IPS-15b (cell line): ENCODE data around the gene MMP19.
"Not testable (repeated sequence)": the region's sequence is repeated elsewhere in the genome, so short reads cannot be mapped to it uniquely, and the experiment has no call there.

ENCODE experiments used
- H3K27me3 ChIP-seq: one replicate; pipeline ENCODE4 v1.6.1; 2013; ENCODE audit warnings: low read length; ENCODE audit not compliant: control insufficient read depth, insufficient read depth
- H3K36me3 ChIP-seq: one replicate; pipeline ENCODE4 v1.6.1; 2013; ENCODE audit warnings: low read length; ENCODE audit not compliant: control insufficient read depth, insufficient read depth
- H3K4me1 ChIP-seq: one replicate; pipeline ENCODE4 v1.6.1; 2013; ENCODE audit warnings: mild to moderate bottlenecking, low read length; ENCODE audit not compliant: control insufficient read depth, insufficient read depth
- H3K4me3 ChIP-seq: one replicate; pipeline ENCODE4 v1.5.1; 2013; ENCODE audit warnings: low read depth, low read length
- H3K9ac ChIP-seq: one replicate; pipeline ENCODE4 v1.6.1; 2013; ENCODE audit warnings: low read depth, mild to moderate bottlenecking, low read length
- H3K9me3 ChIP-seq: one replicate; pipeline ENCODE4 v1.6.1; 2013; ENCODE audit warnings: mild to moderate bottlenecking, low read length; ENCODE audit not compliant: control insufficient read depth, insufficient read depth

The MMP19 gene

GRCh38 chr12:55840581-55841351 is 2.0 kb downstream of the MMP19 start:
- Histone ChIP-seq H3K27me3 (no peaks in the 10 kb centered on the region), H3K4me1 (peaks cover 5% of the 10 kb centered on the region), H3K4me3 (no peak overlapping the region), H3K9me3 (no peaks in the 10 kb centered on the region), H3K9ac (no peak overlapping the region), H3K36me3 (no peaks in the 10 kb centered on the region)

GRCh38 chr12:55839345-55840140 is 3.2 kb downstream of the MMP19 start:
- Histone ChIP-seq H3K4me3 (no peak overlapping the region), H3K9ac (no peak overlapping the region), H3K9me3 (no peaks in the 10 kb centered on the region), H3K36me3 (no peaks in the 10 kb centered on the region), H3K27me3 (no peaks in the 10 kb centered on the region), H3K4me1 (peaks cover 5% of the 10 kb centered on the region)

GRCh38 chr12:55838361-55838760 is 4.4 kb downstream of the MMP19 start:
- Histone ChIP-seq H3K9me3 (no peaks in the 10 kb centered on the region), H3K27me3 (no peaks in the 10 kb centered on the region), H3K4me3 (no peak overlapping the region), H3K4me1 (peaks cover 5% of the 10 kb centered on the region), H3K36me3 (no peaks in the 10 kb centered on the region), H3K9ac (no peak overlapping the region)

GRCh38 chr12:55834400-55834799 is 8.3 kb downstream of the MMP19 start:
- not testable (repeated sequence) for H3K36me3 ChIP-seq, H3K4me3 ChIP-seq

GRCh38 chr12:55833056-55833455 is 9.7 kb downstream of the MMP19 start:
- H3K9me3 ChIP-seq: no peaks in the 10 kb centered on the region
- H3K9ac ChIP-seq: no peak overlapping the region
- H3K36me3 ChIP-seq: no peaks in the 10 kb centered on the region
- H3K4me1 ChIP-seq: peaks cover 6% of the 10 kb centered on the region
- H3K4me3 ChIP-seq: no peak overlapping the region
- no peaks in the 10 kb centered on the region for H3K27me3 ChIP-seq

More at GRCh38 chr12:55834400-55834799, 8.3 kb downstream of the MMP19 start:
- H3K4me1 ChIP-seq, H3K9me3 ChIP-seq, H3K9ac ChIP-seq, H3K27me3 ChIP-seq: not testable (repeated sequence)

GRCh38 chr12:55831447-55831815 is 11.3 kb downstream of the MMP19 start:
- no peaks in the 10 kb centered on the region for H3K36me3 ChIP-seq
- H3K4me3 ChIP-seq: peak overlapping the region; percentile 99
- no peaks in the 10 kb centered on the region for H3K27me3 ChIP-seq
- peak overlapping the region; percentile 94 for H3K9ac ChIP-seq
- no peaks in the 10 kb centered on the region for H3K9me3 ChIP-seq
- peaks cover 12% of the 10 kb centered on the region for H3K4me1 ChIP-seq

GRCh38 chr12:55830601-55831446 is 11.9 kb downstream of the MMP19 start:
- no peaks in the 10 kb centered on the region for H3K27me3 ChIP-seq
- peaks cover 12% of the 10 kb centered on the region for H3K4me1 ChIP-seq
- H3K9ac ChIP-seq: peak overlapping the region; percentile 94
- no peaks in the 10 kb centered on the region for H3K9me3 ChIP-seq
- peak overlapping the region; percentile 99 for H3K4me3 ChIP-seq
- H3K36me3 ChIP-seq: no peaks in the 10 kb centered on the region

- Histone ChIP-seq H3K4me1 (peaks cover 12% of the 10 kb centered on the region), H3K36me3 (no peaks in the 10 kb centered on the region), H3K9me3 (no peaks in the 10 kb centered on the region), H3K27me3 (no peaks in the 10 kb centered on the region), H3K9ac (peak overlapping the region; percentile 94), H3K4me3 (peak overlapping the region; percentile 99)
These were observed 12.7 kb downstream of the MMP19 start for GRCh38 chr12:55829967-55830600.

- H3K27me3 ChIP-seq: no peaks in the 10 kb centered on the region
- no peaks in the 10 kb centered on the region for H3K9me3 ChIP-seq
- H3K36me3 ChIP-seq: no peaks in the 10 kb centered on the region
- H3K4me1 ChIP-seq: peaks cover 14% of the 10 kb centered on the region
- H3K9ac ChIP-seq: no peak overlapping the region
- H3K4me3 ChIP-seq: peak overlapping the region; percentile 99
These were observed 14.4 kb downstream of the MMP19 start for GRCh38 chr12:55828357-55828756.

- Histone ChIP-seq H3K9ac (peak overlapping the region; percentile 38), H3K27me3 (no peaks in the 10 kb centered on the region), H3K36me3 (no peaks in the 10 kb centered on the region), H3K4me1 (peaks cover 14% of the 10 kb centered on the region), H3K9me3 (no peaks in the 10 kb centered on the region), H3K4me3 (peak overlapping the region; percentile 10)
These were observed 14.9 kb downstream of the MMP19 start for GRCh38 chr12:55827806-55828205.

- Histone ChIP-seq H3K9me3 (no peaks in the 10 kb centered on the region), H3K9ac (no peak overlapping the region), H3K36me3 (peaks cover 6% of the 10 kb centered on the region), H3K27me3 (no peaks in the 10 kb centered on the region), H3K4me3 (no peak overlapping the region), H3K4me1 (peaks cover 9% of the 10 kb centered on the region)
These were observed 18.0 kb downstream of the MMP19 start for GRCh38 chr12:55824726-55825125.
